Stimulated activated naive B cell treated with anti-CD40 and anti-IgM and Interleukin-4, amounts not matched to agents 10 μg/mL and 1 μg/mL and 100 μg/mL, for 72 hours (primary cell): ENCODE data around the gene ERCC3.
A peak's percentile ranks its signal among the peaks of the same experiment; 100 is the strongest.
"Not testable (repeated sequence)": the region's sequence is repeated elsewhere in the genome, so short reads cannot be mapped to it uniquely, and the experiment has no call there.

Experiments
- ATAC-seq, 2 donors: fragments of 150-1000 bp; cut with Tn5 transposase; replicated peaks; 2 replicates each; pipeline ENCODE4 v1.10.0; 2021; ENCODE audit warnings: moderate library complexity in 1 of 2
- DNase-seq: peaks from one replicate; pipeline ENCODE4 v3.0.0; 2021
- H3K27ac Mint-ChIP-seq: one replicate; pipeline ENCODE4 v1.8.0; 2022; ENCODE audit warnings: mild to moderate bottlenecking, mixed read lengths
- H3K27me3 Mint-ChIP-seq, 2 donors: one replicate each; pipeline ENCODE4 v1.8.0; 2022; ENCODE audit warnings: mixed read lengths in 2 of 2
- H3K36me3 Mint-ChIP-seq, 2 donors: one replicate each; pipeline ENCODE4 v1.8.0; 2022; ENCODE audit warnings: mixed read lengths in 2 of 2, mild to moderate bottlenecking in 1 of 2
- H3K4me1 Mint-ChIP-seq, 2 donors: one replicate each; pipeline ENCODE4 v1.8.0; 2022; ENCODE audit warnings: mixed read lengths in 2 of 2, mild to moderate bottlenecking in 1 of 2
- H3K4me3 Mint-ChIP-seq, 2 donors: one replicate each; pipeline ENCODE4 v1.8.0; 2022; ENCODE audit warnings: mild to moderate bottlenecking in 2 of 2, mixed read lengths in 2 of 2, moderate library complexity in 1 of 2
- H3K9me3 Mint-ChIP-seq, 2 donors: one replicate each; pipeline ENCODE4 v1.8.0; 2022; ENCODE audit warnings: mixed read lengths in 2 of 2, mild to moderate bottlenecking in 1 of 2

ERCC3 gene

DNA sequence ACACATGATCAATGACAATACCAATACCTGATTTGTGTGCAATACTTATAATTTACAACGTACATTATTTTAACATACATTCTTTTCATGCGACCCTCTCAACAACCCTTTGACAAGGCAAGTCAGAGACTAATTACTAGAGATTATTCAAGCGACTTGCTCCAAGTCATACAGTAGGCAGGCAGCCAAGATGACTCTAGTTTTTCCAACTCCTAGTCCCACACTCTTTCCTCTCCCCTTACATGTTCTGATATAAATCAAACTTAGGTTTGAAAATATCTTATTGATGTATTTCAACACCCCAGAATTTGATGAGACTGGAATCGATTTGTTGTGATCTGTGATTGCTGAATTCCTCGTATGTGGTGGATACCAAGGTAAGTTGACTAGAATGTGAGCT, 65.8 kb downstream of the ERCC3 start:
- Mint-ChIP-seq H3K27me3 (peaks cover 26 to 42% of the 10 kb centered on the region in 2 donors), H3K4me1 (peaks cover 4% of the 10 kb centered on the region in 2 donors), H3K27ac (no peak overlapping the region), H3K9me3 (peaks cover 7 to 9% of the 10 kb centered on the region in 2 donors), H3K36me3 (peaks cover 2 to 12% of the 10 kb centered on the region in 2 donors), H3K4me3 (no peak overlapping the region)
- no peak for DNase-seq
- no peak for ATAC-seq

DNA sequence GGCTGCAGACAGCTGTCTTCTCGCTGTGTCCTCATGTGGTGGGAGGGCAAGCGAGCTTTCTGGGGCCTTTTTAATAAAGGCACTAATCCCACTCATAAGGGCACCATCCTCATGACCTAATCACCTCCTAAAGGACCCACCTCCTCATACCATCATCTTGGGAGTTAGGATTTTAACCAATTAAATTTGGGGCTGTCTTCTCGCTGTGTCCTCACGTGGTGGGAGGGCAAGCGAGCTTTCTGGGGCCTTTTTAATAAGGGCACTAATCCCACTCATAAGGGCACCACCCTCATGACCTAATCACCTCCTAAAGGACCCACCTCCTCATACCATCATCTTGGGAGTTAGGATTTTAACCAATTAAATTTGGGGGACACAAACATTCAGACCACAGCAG, 66.7 kb downstream of the ERCC3 start:
- H3K9me3 Mint-ChIP-seq, H3K4me3 Mint-ChIP-seq, H3K4me1 Mint-ChIP-seq, ATAC-seq, H3K27ac Mint-ChIP-seq, H3K36me3 Mint-ChIP-seq, DNase-seq: not testable (repeated sequence)
- peaks cover 26 to 46% of the 10 kb centered on the region in 2 donors for H3K27me3 Mint-ChIP-seq

DNA sequence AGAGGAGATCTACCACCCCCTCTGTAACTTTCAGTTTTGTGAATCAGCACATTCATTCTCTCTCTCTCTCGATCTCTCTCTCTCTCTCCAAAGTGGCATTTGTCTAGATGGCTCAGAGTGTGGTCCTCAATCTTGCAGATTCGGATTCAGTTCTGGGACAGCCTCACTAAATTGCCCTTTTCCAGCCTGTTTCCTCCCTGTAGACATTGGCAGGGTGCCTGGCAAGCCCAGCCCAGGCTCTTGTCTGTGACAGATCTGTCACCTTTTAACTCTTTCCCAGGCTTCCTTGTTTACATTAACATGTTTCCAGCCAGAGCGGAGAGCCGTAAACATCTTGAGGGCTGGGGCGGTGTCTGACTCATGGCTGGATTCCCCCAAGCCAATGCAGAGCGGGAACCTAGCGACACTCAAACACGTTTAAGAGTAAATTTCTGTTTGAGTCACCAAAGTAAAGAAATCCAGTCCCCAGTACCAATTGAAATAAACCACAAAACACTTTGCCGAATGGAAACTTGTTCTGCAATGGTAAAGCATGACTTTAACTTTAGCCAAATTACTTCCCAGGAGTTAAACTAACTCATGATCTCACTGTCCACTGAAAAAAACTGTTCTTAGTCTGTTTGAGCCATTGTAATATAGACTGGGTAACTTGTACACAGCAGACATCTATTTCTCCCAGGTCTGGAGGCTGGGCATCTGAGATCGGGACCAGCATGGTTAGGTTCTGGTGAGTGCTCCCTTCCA, 67.3 kb downstream of the ERCC3 start:
- no peak for DNase-seq
- peaks cover 7 to 9% of the 10 kb centered on the region in 2 donors for H3K9me3 Mint-ChIP-seq
- peaks cover 4% of the 10 kb centered on the region in 2 donors for H3K4me1 Mint-ChIP-seq
- H3K36me3 Mint-ChIP-seq: peaks cover 0 to 7% of the 10 kb centered on the region in 2 donors
- peak; percentile 90 for ATAC-seq
- peaks cover 26 to 48% of the 10 kb centered on the region in 2 donors for H3K27me3 Mint-ChIP-seq
- peak overlapping the region in 1 of 2 donors; percentile 38 for H3K4me3 Mint-ChIP-seq
- peak overlapping the region; percentile 65 for H3K27ac Mint-ChIP-seq

DNA sequence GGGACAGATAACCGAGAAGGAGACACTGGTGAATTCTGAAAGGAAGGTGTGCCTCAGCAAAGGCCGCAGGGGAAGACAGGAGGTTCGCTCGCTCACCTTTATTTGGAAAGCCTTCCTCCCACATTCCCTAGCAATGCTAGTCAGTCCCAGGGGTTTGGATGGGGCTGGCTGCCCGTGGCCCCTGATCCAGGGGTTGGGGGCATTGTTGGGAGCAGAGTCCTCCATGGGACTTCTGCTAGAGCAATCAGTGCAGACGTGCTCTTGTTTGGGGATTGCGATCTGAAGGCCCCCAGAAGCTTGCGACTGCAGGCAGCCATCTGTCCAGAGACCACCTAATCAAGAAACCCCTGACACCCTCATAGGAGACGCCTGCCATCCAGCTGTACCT, 67.8 kb downstream of the ERCC3 start:
- H3K9me3 Mint-ChIP-seq: peaks cover 7 to 9% of the 10 kb centered on the region in 2 donors
- no peak overlapping the region for H3K4me3 Mint-ChIP-seq
- H3K36me3 Mint-ChIP-seq: peaks cover 0 to 5% of the 10 kb centered on the region in 2 donors
- H3K27ac Mint-ChIP-seq: no peak overlapping the region
- H3K4me1 Mint-ChIP-seq: peaks cover 4% of the 10 kb centered on the region in 2 donors
- DNase-seq (no peak), ATAC-seq (no peak)
- peaks cover 26 to 52% of the 10 kb centered on the region in 2 donors for H3K27me3 Mint-ChIP-seq

DNA sequence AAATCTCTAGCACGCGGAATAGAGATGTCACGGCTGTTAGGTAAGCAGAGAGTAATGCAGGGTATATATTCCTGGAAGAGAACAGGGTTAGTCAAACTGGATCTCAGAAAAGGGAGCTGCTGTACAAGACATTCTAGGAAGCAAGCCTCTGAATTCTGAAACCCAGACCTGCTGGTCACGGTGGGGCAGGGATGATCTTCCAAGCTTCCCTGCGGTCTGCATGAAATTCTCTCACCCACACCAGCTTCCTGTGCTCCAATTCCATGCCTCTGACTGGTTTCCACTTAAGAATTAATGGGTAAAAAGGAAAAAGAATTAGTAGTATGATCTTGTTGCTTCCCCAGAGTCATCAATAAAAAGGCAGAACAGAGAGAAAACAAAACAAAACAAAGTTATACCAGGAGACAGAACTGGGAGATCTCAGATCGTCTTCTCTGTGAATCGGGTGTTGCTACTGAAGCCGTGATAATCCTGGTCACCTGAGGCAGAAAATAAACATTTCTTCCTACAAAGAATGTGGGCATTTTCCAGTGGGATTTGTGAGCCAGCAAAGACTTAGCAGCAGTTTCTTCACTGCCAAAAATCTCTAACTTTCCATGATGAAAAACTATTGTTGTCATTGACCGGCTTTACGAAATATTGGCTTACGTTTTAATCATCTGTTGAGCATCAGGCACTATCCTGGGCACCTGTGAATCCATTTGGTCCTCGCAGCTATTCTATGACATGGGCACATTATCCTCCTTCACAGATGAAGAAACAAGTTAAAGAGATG, 68.6 kb downstream of the ERCC3 start:
- Mint-ChIP-seq H3K4me1 (peaks cover 9 to 10% of the 10 kb centered on the region in 2 donors), H3K27me3 (peaks cover 32 to 59% of the 10 kb centered on the region in 2 donors), H3K27ac (no peak overlapping the region), H3K36me3 (peaks cover under 1 to 5% of the 10 kb centered on the region in 2 donors), H3K4me3 (no peak overlapping the region), H3K9me3 (peaks cover 7 to 9% of the 10 kb centered on the region in 2 donors)
- ATAC-seq (no peak), DNase-seq (no peak)

DNA sequence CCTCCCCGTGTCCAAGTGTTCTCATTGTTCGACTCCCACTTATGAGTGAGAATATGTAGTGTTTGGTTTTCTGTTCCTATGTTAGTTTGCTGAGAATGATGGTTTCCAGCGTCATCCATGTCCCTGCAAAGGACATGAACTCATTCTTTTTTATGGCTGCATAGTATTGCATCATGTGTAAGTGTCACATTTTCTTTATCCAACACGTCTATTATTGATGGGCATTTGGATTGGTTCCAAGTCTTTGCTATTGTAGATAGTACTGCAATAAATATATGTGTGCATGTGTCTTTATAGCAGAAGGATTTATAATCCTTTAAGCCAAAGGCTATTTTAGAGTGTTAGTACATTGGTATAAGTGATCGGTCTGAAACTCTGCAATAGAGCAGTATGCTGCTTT, 69.8 kb downstream of the ERCC3 start:
- not testable (repeated sequence) for H3K27ac Mint-ChIP-seq, H3K9me3 Mint-ChIP-seq, H3K36me3 Mint-ChIP-seq, DNase-seq, H3K4me3 Mint-ChIP-seq, ATAC-seq
- Mint-ChIP-seq H3K4me1 (peaks cover 12 to 18% of the 10 kb centered on the region in 2 donors), H3K27me3 (peaks cover 32 to 62% of the 10 kb centered on the region in 2 donors)

DNA sequence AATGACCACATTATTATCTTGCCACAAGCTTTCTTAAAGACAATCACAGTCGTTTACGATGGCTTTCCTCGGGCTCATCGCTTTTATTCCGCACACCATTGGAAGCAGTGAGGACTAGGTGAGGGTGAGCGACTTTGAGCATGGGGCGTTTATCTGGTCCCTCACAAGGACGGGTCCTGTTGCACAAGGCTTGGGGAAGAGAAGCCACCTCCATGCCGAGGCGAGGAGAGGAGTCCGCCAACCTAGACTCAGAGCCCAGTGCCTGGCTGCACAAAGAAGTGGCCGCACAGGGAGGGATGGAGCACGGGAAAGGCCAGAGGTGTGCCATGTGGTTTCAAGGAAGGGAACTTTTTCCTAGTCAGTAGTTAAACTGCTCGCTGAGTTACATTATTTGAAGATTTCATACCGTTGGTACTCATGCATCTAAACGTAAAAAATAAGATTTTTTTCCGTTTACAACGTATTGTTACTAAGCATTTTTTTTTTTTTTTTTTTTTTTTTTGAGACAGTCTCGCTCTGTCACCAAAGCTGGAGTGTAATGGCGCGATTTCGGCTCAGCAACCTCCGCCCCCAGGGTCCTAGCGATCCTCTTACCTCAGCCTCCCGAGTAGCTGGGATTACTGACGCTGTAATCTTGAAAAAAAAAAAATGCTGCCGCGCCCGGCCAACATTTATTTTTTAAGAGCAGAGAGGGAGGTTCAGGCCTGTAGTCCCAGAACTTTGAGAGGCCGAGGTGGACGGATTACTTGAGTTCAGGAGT, 73.0 kb downstream of the ERCC3 start:
- Mint-ChIP-seq H3K27ac (peak overlapping the region; percentile 71), H3K4me1 (peaks cover 16 to 22% of the 10 kb centered on the region in 2 donors), H3K9me3 (peaks cover 0 to 3% of the 10 kb centered on the region in 2 donors), H3K36me3 (peaks cover 3 to 6% of the 10 kb centered on the region in 2 donors), H3K4me3 (peak overlapping the region; percentile 84 to 89), H3K27me3 (peaks cover 50 to 72% of the 10 kb centered on the region in 2 donors)
- ATAC-seq (peak; percentile 30 to 43), DNase-seq (no peak)

DNA sequence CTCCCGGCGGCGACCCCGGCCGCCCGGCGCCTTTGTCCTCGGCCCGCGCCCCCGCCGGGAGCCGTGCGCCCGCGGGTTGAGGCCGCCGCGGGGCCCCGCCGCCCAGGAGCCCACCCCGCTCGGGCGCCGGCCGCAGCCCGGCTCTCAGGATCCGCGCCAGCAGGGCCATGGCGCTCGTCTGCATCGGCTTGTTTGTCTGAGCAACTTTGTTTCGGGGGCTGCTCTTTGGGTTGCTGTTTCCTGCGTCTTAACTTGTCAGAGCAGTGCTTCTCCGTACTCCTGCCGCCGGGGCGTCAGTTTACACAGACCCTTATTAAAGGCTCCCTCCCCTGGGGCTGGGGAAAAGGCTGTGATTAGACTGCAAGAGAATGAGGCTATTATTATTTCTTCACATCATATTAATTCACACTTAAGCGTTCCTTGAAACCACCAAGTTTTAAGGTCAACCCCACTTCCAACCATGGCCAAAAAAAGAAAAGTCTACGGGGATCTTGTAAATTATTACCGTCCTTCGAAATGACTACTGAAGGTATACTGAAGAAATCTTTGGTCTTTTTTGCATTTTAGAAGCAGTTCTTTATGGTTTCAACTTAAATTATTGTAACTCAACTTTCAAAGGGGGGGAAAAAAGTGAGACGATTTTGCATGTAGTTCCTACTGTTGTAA, 73.7 kb downstream of the ERCC3 start, which contains the start of gene CYP27C1:
Gene CYP27C1 (minus strand): TSS at position 198 of the 666 bp plus-strand sequence. CDS start 29 bp downstream, at position 169.
- ATAC-seq (peak; percentile 53 to 60), DNase-seq (no peak)
- peaks cover 0 to 3% of the 10 kb centered on the region in 2 donors for H3K9me3 Mint-ChIP-seq
- peak within 1 kb of the TSS; percentile 71 for H3K27ac Mint-ChIP-seq
- peaks cover 16 to 22% of the 10 kb centered on the region in 2 donors for H3K4me1 Mint-ChIP-seq
- peak within 1 kb of the TSS; percentile 84 to 89 for H3K4me3 Mint-ChIP-seq
- H3K27me3 Mint-ChIP-seq: peaks cover 43 to 64% of the 10 kb centered on the region in 2 donors
- H3K36me3 Mint-ChIP-seq: peaks cover 3 to 6% of the 10 kb centered on the region in 2 donors

DNA sequence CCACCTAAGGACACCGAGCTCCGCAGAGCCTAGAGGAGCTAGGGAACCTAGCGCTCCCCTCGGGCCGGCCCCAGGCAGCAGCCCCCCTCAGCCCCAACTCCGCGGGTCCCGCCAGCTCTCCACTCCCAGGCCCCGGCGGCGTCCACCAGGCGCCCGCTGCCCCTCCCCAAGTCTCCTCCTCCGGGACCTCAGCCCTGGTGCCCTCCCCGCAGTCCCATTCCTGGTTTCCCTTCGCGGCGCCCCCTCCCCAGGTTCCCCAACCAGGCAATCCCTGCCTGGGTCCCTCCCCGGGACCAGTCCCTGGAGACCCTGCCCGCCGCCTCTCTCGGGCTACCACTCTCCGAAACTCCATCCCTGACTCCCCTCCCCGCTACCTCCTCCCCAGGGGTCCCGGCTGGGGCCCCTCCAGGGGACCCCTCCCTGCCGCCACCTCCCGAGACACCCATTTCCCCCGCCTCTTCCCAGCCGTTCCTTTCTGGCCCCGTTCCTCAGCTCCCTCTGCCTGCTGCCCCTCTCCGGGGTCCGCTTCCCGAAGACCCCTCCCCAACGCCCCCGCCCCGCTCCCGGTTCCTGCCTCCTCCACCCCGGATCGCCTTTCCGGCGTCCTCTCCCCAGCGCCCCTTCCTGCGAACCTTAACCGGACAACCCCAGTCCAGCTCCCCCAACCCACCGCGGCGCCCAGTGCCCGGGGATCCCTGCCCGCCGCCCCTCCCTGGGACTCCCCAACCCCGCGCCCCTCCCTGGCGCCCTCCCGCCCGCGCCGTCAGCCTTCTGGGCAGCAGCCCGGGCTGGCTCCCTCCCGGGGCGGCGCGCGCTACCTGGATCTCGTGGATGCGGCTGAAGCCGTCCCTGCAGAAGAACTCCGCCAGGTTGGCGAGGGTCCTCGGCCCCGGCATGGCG, 74.5 kb downstream of the ERCC3 start:
- peak; percentile 43 to 49 for ATAC-seq

DNA sequence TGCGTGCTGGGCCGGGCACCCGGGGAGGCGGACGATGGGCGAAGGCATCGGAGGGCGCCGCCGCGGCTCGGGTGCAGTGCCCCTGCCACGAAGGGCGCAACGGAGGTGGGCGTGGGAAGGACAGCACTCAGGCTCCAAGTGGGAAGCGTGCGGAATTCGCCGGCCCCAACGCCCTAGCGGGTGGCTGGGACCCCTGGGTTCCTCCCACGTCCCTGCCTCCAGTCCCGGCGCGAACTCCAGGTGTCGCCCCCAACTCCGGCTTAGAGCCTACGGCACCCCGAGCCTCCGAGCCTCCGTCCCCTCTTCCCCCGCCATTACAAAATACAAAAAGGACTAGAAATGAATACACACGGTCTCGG, 75.2 kb downstream of the ERCC3 start:
- H3K9me3 Mint-ChIP-seq: peaks cover 0 to 3% of the 10 kb centered on the region in 2 donors
- H3K4me3 Mint-ChIP-seq: peak overlapping the region; percentile 72 to 81
- peaks cover 38 to 60% of the 10 kb centered on the region in 2 donors for H3K27me3 Mint-ChIP-seq
- ATAC-seq (peak in 1 of 2 donors; percentile 24), DNase-seq (no peak)
- no peak overlapping the region for H3K27ac Mint-ChIP-seq
- peaks cover 3 to 6% of the 10 kb centered on the region in 2 donors for H3K36me3 Mint-ChIP-seq
- peaks cover 16 to 22% of the 10 kb centered on the region in 2 donors for H3K4me1 Mint-ChIP-seq

More for the DNA sequence above, 74.5 kb downstream of the ERCC3 start:
- H3K4me1 Mint-ChIP-seq: peaks cover 16 to 22% of the 10 kb centered on the region in 2 donors
- peaks cover 0 to 3% of the 10 kb centered on the region in 2 donors for H3K9me3 Mint-ChIP-seq
- no peak for DNase-seq
- H3K4me3 Mint-ChIP-seq: peak overlapping the region; percentile 72 to 81
- H3K27me3 Mint-ChIP-seq: peaks cover 40 to 61% of the 10 kb centered on the region in 2 donors
- H3K27ac Mint-ChIP-seq: no peak overlapping the region
- H3K36me3 Mint-ChIP-seq: peaks cover 3 to 6% of the 10 kb centered on the region in 2 donors

DNA sequence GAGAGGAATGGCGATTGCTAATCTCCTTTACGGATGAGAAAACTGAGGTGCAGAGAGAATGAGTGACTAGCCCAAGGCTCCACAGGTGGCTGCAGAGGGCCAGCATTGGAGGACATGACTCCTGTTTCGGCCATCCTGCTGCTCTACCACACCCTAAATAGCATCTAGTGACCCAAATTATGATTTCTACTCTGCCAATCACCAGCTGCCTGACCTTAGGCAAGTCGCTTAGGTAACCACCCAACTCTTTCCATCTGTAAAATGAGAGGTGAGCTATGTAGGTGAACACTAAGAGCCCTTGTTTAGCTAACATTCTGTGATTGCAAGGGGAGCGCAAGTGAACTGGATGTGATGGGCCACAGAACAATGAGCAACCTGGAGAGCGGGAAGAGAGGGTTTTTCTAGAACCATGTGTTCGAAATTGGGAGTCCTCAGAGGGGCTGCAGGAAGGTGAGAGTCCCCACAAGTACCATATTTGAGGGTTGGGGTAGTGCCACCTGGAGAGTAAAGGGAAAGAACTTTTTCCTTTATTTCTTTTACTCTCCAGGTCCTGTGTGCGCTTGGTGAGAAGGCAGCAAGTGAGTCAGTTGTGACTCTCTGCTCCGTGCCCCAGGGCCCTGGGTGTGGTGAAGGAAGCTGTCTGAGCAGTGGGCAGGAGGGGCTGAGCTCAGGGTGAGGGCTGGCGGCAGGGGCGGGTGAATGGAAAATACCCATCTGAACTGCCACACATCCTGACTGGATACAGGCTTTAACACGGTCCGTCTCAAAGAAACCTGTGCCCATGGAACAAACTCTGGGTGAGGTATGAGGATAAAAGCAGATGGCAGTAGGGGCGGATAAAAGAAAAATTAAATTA, 76.2 kb downstream of the ERCC3 start:
- Mint-ChIP-seq H3K9me3 (peaks cover 2 to 3% of the 10 kb centered on the region in 2 donors), H3K36me3 (peaks cover 3 to 6% of the 10 kb centered on the region in 2 donors), H3K4me1 (peaks cover 16 to 22% of the 10 kb centered on the region in 2 donors), H3K4me3 (peak overlapping the region; percentile 40), H3K27ac (peak overlapping the region; percentile 31), H3K27me3 (peaks cover 44 to 62% of the 10 kb centered on the region in 2 donors)
- DNase-seq (no peak), ATAC-seq (no peak)

DNA sequence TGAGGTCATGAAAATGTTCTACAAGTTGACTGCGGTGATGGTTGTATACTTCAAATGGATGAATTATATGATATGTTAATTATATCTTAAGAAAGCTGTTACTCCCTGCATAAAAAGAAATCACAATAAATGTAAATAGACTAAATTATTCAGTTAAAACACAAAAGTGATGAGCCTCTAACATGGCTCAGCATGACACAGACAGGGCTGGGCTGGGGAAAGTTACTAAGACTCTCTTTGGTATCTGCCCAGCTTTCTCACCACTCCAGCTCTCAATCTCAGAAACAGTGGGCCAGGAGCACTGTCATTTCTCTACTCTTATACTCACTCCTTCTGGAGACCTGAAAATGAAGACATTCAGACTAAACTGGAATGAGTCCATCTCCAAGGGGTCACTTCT, 77.4 kb downstream of the ERCC3 start:
- Mint-ChIP-seq H3K9me3 (peaks cover 2 to 3% of the 10 kb centered on the region in 2 donors), H3K27me3 (peaks cover 50 to 70% of the 10 kb centered on the region in 2 donors), H3K27ac (no peak overlapping the region), H3K4me3 (no peak overlapping the region), H3K36me3 (peaks cover 3 to 6% of the 10 kb centered on the region in 2 donors), H3K4me1 (peaks cover 16 to 22% of the 10 kb centered on the region in 2 donors)
- DNase-seq (no peak), ATAC-seq (no peak)
